ENCODE measurements around the gene TRAF3.

TRAF3 gene

GRCh38 chr14:102930138-102930752 is 153.0 kb downstream of the TRAF3 start:
- DNase-seq (ENCODE audit: insufficient read length, low spot score): no peak
- no peak for FAIRE-seq

GRCh38 chr14:102930753-102931579 is 153.7 kb downstream of the TRAF3 start:
- FAIRE-seq (no peak), DNase-seq (ENCODE audit: insufficient read length, low spot score) (no peak)

- DNase-seq (ENCODE audit: insufficient read length, low spot score): no peak
- FAIRE-seq: no peak
These were observed 154.5 kb downstream of the TRAF3 start for GRCh38 chr14:102931580-102932285.

- no peak for DNase-seq (ENCODE audit: insufficient read length, low spot score)
- no peak for FAIRE-seq
These were observed 155.4 kb downstream of the TRAF3 start for GRCh38 chr14:102932484-102933248.

GRCh38 chr14:102933618-102934231 is 156.5 kb downstream of the TRAF3 start:
- DNase-seq (ENCODE audit: insufficient read length, low spot score): no peak
- no peak for FAIRE-seq

GRCh38 chr14:102935756-102936155 is 158.5 kb downstream of the TRAF3 start:
- no peak for DNase-seq (ENCODE audit: insufficient read length, low spot score)
- FAIRE-seq: no peak

GRCh38 chr14:102937331-102938175 is 160.3 kb downstream of the TRAF3 start:
- no peak for FAIRE-seq
- DNase-seq (ENCODE audit: insufficient read length, low spot score): no peak

- DNase-seq (ENCODE audit: insufficient read length, low spot score): no peak
- no peak for FAIRE-seq
These were observed 160.9 kb downstream of the TRAF3 start for GRCh38 chr14:102938191-102938590.

- no peak for DNase-seq (ENCODE audit: insufficient read length, low spot score)
- FAIRE-seq: no peak
These were observed 162.1 kb downstream of the TRAF3 start for GRCh38 chr14:102939329-102939728.

GRCh38 chr14:102939820-102940561 is 162.7 kb downstream of the TRAF3 start:
- no peak for FAIRE-seq
- DNase-seq (ENCODE audit: insufficient read length, low spot score): no peak

- FAIRE-seq (no peak), DNase-seq (ENCODE audit: insufficient read length, low spot score) (no peak)
These were observed 163.6 kb downstream of the TRAF3 start for GRCh38 chr14:102940729-102941362.

- FAIRE-seq: no peak
- DNase-seq (ENCODE audit: insufficient read length, low spot score): no peak
These were observed 164.3 kb downstream of the TRAF3 start for GRCh38 chr14:102941419-102942011.

- FAIRE-seq: no peak
- no peak for DNase-seq (ENCODE audit: insufficient read length, low spot score)
These were observed 164.8 kb downstream of the TRAF3 start for GRCh38 chr14:102942069-102942468.

- FAIRE-seq (no peak), DNase-seq (ENCODE audit: insufficient read length, low spot score) (no peak)
These were observed 166.2 kb downstream of the TRAF3 start for GRCh38 chr14:102943454-102943853.

GRCh38 chr14:102943979-102944378 is 166.7 kb downstream of the TRAF3 start:
- FAIRE-seq (no peak), DNase-seq (ENCODE audit: insufficient read length, low spot score) (no peak)

- DNase-seq (ENCODE audit: insufficient read length, low spot score): no peak
- FAIRE-seq: no peak
These were observed 167.4 kb downstream of the TRAF3 start for GRCh38 chr14:102944448-102945330.
